ENCODE results near the gene GFM1. TPM values are rescaled to one million over a fixed set of nuclear protein-coding genes. Genes with fewer than 3 reads are reported as not detected.

GFM1 gene
- total RNA-seq: 10 to 100 TPM; 44.6 to 63.5 (median 46.4) TPM

GRCh38 chr3:158644345-158644908 is at the start of gene GFM1:
Gene GFM1 (plus strand): TSS chr3:158644527. CDS start chr3:158644635, 108 bp downstream.
- intact Hi-C loops (cut with DNase I; ENCODE audit: low total_unique reads): no loop called here

GRCh38 chr3:158600787-158601186 is 43.5 kb upstream of the GFM1 start:
- no peaks in the 10 kb centered on the region for H3K36me3 ChIP-seq
- no peak for DNase-seq (ENCODE audit: low spot score in 2 of 2)
- no peaks in the 10 kb centered on the region for H3K27me3 ChIP-seq
- no peak overlapping the region for H3K27ac ChIP-seq
- TF ChIP-seq POLR2A (IDR thresholded peaks at IDR 0.05): no peak
- TF ChIP-seq CTCF (IDR thresholded peaks at IDR 0.05): no peak
- TF ChIP-seq POLR2AphosphoS5 (IDR thresholded peaks at IDR 0.05): no peak
- H3K4me1 ChIP-seq: no peaks in the 10 kb centered on the region
- intact Hi-C loops (cut with DNase I; ENCODE audit: low total_unique reads): no loop called here
- H3K4me3 ChIP-seq: no peak overlapping the region
- H3K9me3 ChIP-seq: no peaks in the 10 kb centered on the region

More at GRCh38 chr3:158644345-158644908, at the start of gene GFM1:
- DNase-seq (ENCODE audit: low spot score in 2 of 2): peak; percentile 86
- Histone ChIP-seq H3K27me3 (no peaks in the 10 kb centered on the region), H3K36me3 (no peaks in the 10 kb centered on the region), H3K9me3 (no peaks in the 10 kb centered on the region), H3K27ac (peak within 1 kb of the TSS; percentile 81 to 91), H3K4me3 (peak within 1 kb of the TSS; percentile 83 to 94 (median 94)), H3K4me1 (peaks cover 0 to 6% of the 10 kb centered on the region in 2 donors)
- TF ChIP-seq CTCF (IDR thresholded peaks at IDR 0.05) (peak; percentile 46 to 75 (median 75)), POLR2AphosphoS5 (IDR thresholded peaks at IDR 0.05) (peak; percentile 78 to 92 (median 91)), POLR2A (IDR thresholded peaks at IDR 0.05) (no peak)

- Histone ChIP-seq H3K27ac (no peak overlapping the region), H3K27me3 (no peaks in the 10 kb centered on the region), H3K36me3 (no peaks in the 10 kb centered on the region), H3K9me3 (no peaks in the 10 kb centered on the region), H3K4me3 (no peak overlapping the region), H3K4me1 (no peaks in the 10 kb centered on the region)
- intact Hi-C loops (cut with DNase I; ENCODE audit: low total_unique reads): no loop called here
- no peak for TF ChIP-seq POLR2A (IDR thresholded peaks at IDR 0.05)
- no peak for TF ChIP-seq POLR2AphosphoS5 (IDR thresholded peaks at IDR 0.05)
- TF ChIP-seq CTCF (IDR thresholded peaks at IDR 0.05): no peak
- no peak for DNase-seq (ENCODE audit: low spot score in 2 of 2)
These were observed 42.1 kb upstream of the GFM1 start for GRCh38 chr3:158602227-158602626.

- H3K36me3 ChIP-seq: no peaks in the 10 kb centered on the region
- H3K27ac ChIP-seq: no peak overlapping the region
- no peak for TF ChIP-seq POLR2AphosphoS5 (IDR thresholded peaks at IDR 0.05)
- TF ChIP-seq CTCF (IDR thresholded peaks at IDR 0.05): no peak
- TF ChIP-seq POLR2A (IDR thresholded peaks at IDR 0.05): no peak
- H3K4me3 ChIP-seq: no peak overlapping the region
- intact Hi-C loops (cut with DNase I; ENCODE audit: low total_unique reads): no loop called here
- H3K4me1 ChIP-seq: no peaks in the 10 kb centered on the region
- H3K9me3 ChIP-seq: peaks cover 0 to 4% of the 10 kb centered on the region in 2 donors
- H3K27me3 ChIP-seq: no peaks in the 10 kb centered on the region
- no peak for DNase-seq (ENCODE audit: low spot score in 2 of 2)
These were observed 26.1 kb upstream of the GFM1 start for GRCh38 chr3:158617982-158618875.

GRCh38 chr3:158625881-158626280 is 18.4 kb upstream of the GFM1 start:
- TF ChIP-seq CTCF (IDR thresholded peaks at IDR 0.05) (no peak), POLR2A (IDR thresholded peaks at IDR 0.05) (no peak)
- no peaks in the 10 kb centered on the region for H3K36me3 ChIP-seq
- peaks cover 0 to 4% of the 10 kb centered on the region in 2 donors for H3K9me3 ChIP-seq
- no peak overlapping the region for H3K27ac ChIP-seq
- H3K27me3 ChIP-seq: no peaks in the 10 kb centered on the region
- no peak for DNase-seq (ENCODE audit: low spot score in 2 of 2)
- H3K4me3 ChIP-seq: no peak overlapping the region
- intact Hi-C loops (cut with DNase I; ENCODE audit: low total_unique reads): no loop called here
- H3K4me1 ChIP-seq: no peaks in the 10 kb centered on the region
